Measurements from ENCODE around the gene SHE.

Gene SHE

GRCh38 chr1:154478639-154479038 lies 23.6 kb downstream of the SHE start:
- DNase-seq (ENCODE audit: low read depth) = no peak

GRCh38 chr1:154478013-154478412 lies 24.2 kb downstream of the SHE start:
- DNase-seq (ENCODE audit: low read depth) = no peak

GRCh38 chr1:154476791-154477190 lies 25.4 kb downstream of the SHE start:
- no peak for DNase-seq (ENCODE audit: low read depth)

- DNase-seq (ENCODE audit: low read depth) = no peak
Observed at GRCh38 chr1:154474802-154475201, 27.4 kb downstream of the SHE start.

- no peak for DNase-seq (ENCODE audit: low read depth)
Observed at GRCh38 chr1:154471304-154471703, 30.9 kb downstream of the SHE start.

- no peak for DNase-seq (ENCODE audit: low read depth)
Observed at GRCh38 chr1:154469844-154470560, 32.2 kb downstream of the SHE start.

- DNase-seq (ENCODE audit: low read depth) = no peak
Observed at GRCh38 chr1:154468535-154469250, 33.5 kb downstream of the SHE start.

- DNase-seq (ENCODE audit: low read depth) = no peak
Observed at GRCh38 chr1:154467434-154468102, 34.6 kb downstream of the SHE start.

GRCh38 chr1:154466921-154467417 lies 35.2 kb downstream of the SHE start:
- DNase-seq (ENCODE audit: low read depth) = no peak

- no peak for DNase-seq (ENCODE audit: low read depth)
Observed at GRCh38 chr1:154466206-154466605, 36.0 kb downstream of the SHE start.

- DNase-seq (ENCODE audit: low read depth) = no peak
Observed at GRCh38 chr1:154465621-154466195, 36.5 kb downstream of the SHE start.

GRCh38 chr1:154463512-154463990 lies 38.7 kb downstream of the SHE start:
- peak; percentile 69 for DNase-seq (ENCODE audit: low read depth)

- no peak for DNase-seq (ENCODE audit: low read depth)
Observed at GRCh38 chr1:154460695-154461260, 41.4 kb downstream of the SHE start.

- no peak for DNase-seq (ENCODE audit: low read depth)
Observed at GRCh38 chr1:154459080-154459479, 43.1 kb downstream of the SHE start.

- DNase-seq (ENCODE audit: low read depth) = no peak
Observed at GRCh38 chr1:154456631-154457030, 45.6 kb downstream of the SHE start.

GRCh38 chr1:154454386-154455120 lies 47.7 kb downstream of the SHE start:
- DNase-seq (ENCODE audit: low read depth) = no peak

GRCh38 chr1:154453574-154454352 lies 48.4 kb downstream of the SHE start:
- DNase-seq (ENCODE audit: low read depth) = no peak

GRCh38 chr1:154453161-154453560 lies 49.1 kb downstream of the SHE start:
- no peak for DNase-seq (ENCODE audit: low read depth)

GRCh38 chr1:154448331-154448811 lies 53.8 kb downstream of the SHE start:
- DNase-seq (ENCODE audit: low read depth) = no peak

GRCh38 chr1:154446789-154447188 lies 55.4 kb downstream of the SHE start:
- DNase-seq (ENCODE audit: low read depth) = no peak

All from T-helper 22 cell (primary cell).